Vagina (tissue), 2 donors: ENCODE data around the gene EIF4H.

Source experiments
- POLR2AphosphoS5 ChIP-seq, 2 donors: sonication (generic); formaldehyde crosslinking; IDR thresholded peaks; one replicate each; pipeline ENCODE4 v1.9.0; 2017; ENCODE audit warnings: antibody characterized with exemption in 2 of 2, mild to moderate bottlenecking in 2 of 2, low read depth in 1 of 2; ENCODE audit not compliant: insufficient read depth in 1 of 2
- TF ChIP-seq, protein P1 (sequence below), 3 experiments: fragments of 450-650 bp in 2 of 3; fragments of 200-600 bp in 1 of 3; sonication (generic) in 1 of 3; IDR thresholded peaks; one replicate each; pipeline ENCODE4 v1.5.1; 2017 to 2019; ENCODE audit warnings: antibody characterized with exemption in 3 of 3, mild to moderate bottlenecking in 2 of 3, moderate library complexity in 2 of 3

DNA sequence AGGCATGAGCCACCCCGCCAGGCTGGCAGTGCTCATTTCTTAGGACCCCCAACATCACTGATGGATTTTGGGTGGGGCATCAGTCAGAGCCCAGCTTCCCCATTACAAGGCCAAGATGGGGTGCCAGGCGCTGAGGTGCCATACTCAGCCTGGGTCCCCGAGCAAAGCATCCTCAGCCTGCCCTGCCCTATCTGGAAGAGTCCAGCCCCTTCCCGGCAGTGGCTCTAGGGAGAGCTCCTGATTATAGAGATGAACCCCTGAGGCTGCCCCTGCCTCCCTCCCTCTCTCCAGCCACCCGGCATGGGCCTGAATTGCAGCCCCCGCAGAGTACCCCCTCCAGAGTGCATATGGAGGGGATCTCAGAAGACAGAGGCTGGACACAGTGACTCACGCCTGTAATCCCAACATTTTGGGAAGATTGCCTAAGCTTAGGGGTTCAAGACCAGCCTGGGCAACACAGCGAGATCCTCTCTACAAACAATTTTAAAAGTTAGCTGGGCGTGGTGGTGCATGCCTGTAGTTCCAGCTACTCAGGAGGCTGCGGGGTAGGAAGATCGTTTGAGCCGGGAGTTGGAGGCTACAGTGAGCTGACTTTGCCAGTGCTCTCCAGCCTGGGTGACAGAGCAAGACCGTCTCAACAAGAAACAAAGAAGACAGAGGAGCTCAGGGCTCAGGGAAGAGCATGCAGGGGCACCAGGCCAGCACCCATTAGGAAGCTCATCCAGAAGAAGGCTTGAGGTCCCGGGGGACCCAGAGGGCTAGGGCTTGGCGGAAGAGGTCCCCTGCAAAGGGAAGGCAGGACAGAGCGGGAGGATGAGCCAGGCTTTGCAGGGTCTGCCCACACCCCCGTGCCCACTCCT is 48.9 kb downstream of the EIF4H start:
- no peak for TF ChIP-seq POLR2AphosphoS5 (IDR thresholded peaks at IDR 0.05; ENCODE audit: insufficient read depth in 1 of 2, low read depth in 1 of 2)
- TF ChIP-seq, protein P1, sequence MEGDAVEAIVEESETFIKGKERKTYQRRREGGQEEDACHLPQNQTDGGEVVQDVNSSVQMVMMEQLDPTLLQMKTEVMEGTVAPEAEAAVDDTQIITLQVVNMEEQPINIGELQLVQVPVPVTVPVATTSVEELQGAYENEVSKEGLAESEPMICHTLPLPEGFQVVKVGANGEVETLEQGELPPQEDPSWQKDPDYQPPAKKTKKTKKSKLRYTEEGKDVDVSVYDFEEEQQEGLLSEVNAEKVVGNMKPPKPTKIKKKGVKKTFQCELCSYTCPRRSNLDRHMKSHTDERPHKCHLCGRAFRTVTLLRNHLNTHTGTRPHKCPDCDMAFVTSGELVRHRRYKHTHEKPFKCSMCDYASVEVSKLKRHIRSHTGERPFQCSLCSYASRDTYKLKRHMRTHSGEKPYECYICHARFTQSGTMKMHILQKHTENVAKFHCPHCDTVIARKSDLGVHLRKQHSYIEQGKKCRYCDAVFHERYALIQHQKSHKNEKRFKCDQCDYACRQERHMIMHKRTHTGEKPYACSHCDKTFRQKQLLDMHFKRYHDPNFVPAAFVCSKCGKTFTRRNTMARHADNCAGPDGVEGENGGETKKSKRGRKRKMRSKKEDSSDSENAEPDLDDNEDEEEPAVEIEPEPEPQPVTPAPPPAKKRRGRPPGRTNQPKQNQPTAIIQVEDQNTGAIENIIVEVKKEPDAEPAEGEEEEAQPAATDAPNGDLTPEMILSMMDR (IDR thresholded peaks at IDR 0.05), result no peak
